AG09309 (cell line): ENCODE measurements around the gene ECE1.
A peak's percentile ranks its signal among the peaks of the same experiment; 100 is the strongest.
"Not testable (repeated sequence)": the region's sequence is repeated elsewhere in the genome, so short reads cannot be mapped to it uniquely, and the experiment has no call there.

Source experiments
- DNase-seq: peaks from one replicate; pipeline ENCODE4 v3.0.0-alpha.2; 2010; ENCODE audit warnings: low read depth
- H3K4me3 ChIP-seq: 2 replicates; pipeline ENCODE4 v1.5.1; 2011; ENCODE audit warnings: mild to moderate bottlenecking, low read depth, low read length, moderate library complexity; ENCODE audit not compliant: control insufficient read depth
- TF ChIP-seq, protein P1 (sequence below): IDR thresholded peaks from 2 replicates; pipeline ENCODE4 v1.5.1; 2011; ENCODE audit warnings: mild to moderate bottlenecking, low read depth, low read length, inconsistent platforms; ENCODE audit not compliant: insufficient read depth, control insufficient read depth; ENCODE audit errors: missing control alignments

ECE1 gene

DNA sequence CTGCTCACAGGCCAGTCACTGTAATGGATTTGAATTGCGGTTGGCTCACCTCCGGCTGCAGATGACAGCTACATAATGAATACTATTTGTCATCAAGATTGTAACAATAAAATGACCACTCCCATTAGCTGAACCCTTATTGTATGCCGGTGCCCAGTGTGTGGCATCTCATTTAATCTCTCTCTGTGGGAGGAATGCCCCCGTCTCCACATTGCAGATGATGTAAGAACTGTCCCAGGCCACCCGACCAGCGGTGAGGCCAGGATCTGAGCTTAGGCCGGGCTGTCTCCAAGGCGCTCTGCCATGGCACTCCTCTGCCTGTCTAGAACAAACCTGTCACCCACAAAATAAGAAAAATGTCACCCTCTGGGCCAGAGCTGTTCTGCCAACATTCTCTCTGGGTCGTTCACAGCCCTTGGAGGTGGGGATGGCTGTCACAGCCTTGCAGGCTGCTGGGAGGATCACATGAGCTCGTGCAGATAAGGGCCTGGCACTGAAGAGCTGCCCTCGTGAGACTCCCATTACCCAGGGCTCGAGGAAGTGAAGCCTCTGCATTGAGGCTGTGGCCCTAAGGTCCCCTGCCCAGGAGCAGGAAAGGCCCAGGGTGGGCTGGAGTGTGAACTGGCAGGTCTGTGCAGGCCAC is 52.7 kb downstream of the ECE1 start:
- TF ChIP-seq, protein P1, sequence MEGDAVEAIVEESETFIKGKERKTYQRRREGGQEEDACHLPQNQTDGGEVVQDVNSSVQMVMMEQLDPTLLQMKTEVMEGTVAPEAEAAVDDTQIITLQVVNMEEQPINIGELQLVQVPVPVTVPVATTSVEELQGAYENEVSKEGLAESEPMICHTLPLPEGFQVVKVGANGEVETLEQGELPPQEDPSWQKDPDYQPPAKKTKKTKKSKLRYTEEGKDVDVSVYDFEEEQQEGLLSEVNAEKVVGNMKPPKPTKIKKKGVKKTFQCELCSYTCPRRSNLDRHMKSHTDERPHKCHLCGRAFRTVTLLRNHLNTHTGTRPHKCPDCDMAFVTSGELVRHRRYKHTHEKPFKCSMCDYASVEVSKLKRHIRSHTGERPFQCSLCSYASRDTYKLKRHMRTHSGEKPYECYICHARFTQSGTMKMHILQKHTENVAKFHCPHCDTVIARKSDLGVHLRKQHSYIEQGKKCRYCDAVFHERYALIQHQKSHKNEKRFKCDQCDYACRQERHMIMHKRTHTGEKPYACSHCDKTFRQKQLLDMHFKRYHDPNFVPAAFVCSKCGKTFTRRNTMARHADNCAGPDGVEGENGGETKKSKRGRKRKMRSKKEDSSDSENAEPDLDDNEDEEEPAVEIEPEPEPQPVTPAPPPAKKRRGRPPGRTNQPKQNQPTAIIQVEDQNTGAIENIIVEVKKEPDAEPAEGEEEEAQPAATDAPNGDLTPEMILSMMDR: no peak
- H3K4me3 ChIP-seq: no peak overlapping the region
- no peak for DNase-seq

GRCh38 chr1:21236178-21236577 is 54.1 kb downstream of the ECE1 start:
- TF ChIP-seq, protein P1: no peak
- DNase-seq: no peak
- H3K4me3 ChIP-seq: no peak overlapping the region

DNA sequence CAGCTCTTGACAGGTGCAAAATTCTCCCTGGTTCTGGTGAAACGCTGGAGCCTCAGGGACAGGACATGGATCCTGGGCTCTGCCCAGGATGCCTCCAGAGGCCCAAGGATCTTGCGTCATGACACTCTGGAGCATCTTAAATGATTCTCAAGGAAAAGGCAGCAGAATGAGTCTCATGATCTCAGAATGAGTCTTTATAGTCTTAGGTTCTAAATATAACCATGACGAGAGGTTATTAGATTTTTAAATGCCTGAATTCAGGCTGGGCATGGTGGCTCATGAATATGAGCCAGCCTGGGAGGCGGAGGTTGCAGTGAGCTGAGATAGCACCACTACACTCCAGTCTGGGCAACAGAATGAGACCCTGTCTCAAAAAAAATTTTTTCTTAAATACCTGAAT is 55.5 kb downstream of the ECE1 start:
- TF ChIP-seq, protein P1: no peak
- H3K4me3 ChIP-seq: no peak overlapping the region
- DNase-seq: peak; percentile 61

GRCh38 chr1:21233490-21233889 is 56.8 kb downstream of the ECE1 start:
- TF ChIP-seq, protein P1: no peak
- no peak for DNase-seq
- H3K4me3 ChIP-seq: no peak overlapping the region

DNA sequence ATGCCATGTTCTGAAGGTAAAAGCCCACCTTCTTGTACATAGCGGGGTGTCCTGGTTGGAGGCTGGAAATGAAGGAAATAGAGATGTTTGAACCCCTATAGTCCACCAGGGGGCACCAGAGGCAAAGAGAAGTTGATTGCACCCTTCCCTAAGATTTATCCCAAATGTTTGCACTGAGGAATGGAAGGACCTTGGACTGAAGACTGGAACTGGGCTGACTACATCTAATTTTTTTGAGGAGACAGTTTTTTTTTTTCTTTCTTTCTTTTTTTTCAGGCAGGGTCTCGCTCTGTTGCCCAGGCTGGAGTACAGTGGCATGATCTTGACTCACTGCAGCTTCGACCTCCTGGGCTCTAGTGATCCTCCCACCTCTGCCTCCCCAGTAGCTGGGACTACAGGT is 58.2 kb downstream of the ECE1 start:
- no peak overlapping the region for H3K4me3 ChIP-seq
- TF ChIP-seq, protein P1: peak; percentile 72
- peak; percentile 16 for DNase-seq

- peak; percentile 48 for DNase-seq
- TF ChIP-seq, protein P1: no peak
- no peak overlapping the region for H3K4me3 ChIP-seq
Measured at GRCh38 chr1:21229246-21230000, 60.8 kb downstream of the ECE1 start.

GRCh38 chr1:21228224-21228623 is 62.0 kb downstream of the ECE1 start:
- not testable (repeated sequence) for H3K4me3 ChIP-seq, DNase-seq
